ENCODE data around the gene DDX27.
A peak's percentile ranks its signal among the peaks of the same experiment; 100 is the strongest.

DDX27 gene

GRCh38 chr20:49248879-49249665 lies 29.9 kb downstream of the DDX27 start:
- no peak for DNase-seq

- DNase-seq, result no peak
Measured at GRCh38 chr20:49252556-49253350, 33.5 kb downstream of the DDX27 start.

DNA sequence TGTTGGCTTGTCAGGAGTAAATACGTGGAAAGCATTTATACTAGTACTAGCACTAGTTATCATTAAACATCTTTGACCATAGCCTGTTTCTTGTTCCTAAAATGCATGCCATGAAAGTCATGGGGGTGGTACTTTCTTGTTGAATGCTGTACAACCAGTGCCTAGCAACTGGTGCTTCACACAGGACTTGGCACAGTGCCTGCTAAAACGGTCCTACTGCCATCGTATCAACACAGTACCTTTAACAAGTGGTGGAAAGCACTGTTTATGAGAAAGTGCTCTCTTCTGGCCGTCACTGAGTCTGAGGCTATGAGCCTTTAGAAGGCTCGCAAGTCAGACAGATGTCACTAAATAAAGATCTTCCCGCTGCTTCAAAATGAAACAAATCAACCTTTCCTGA lies 37.0 kb downstream of the DDX27 start:
- DNase-seq, result no peak

DNA sequence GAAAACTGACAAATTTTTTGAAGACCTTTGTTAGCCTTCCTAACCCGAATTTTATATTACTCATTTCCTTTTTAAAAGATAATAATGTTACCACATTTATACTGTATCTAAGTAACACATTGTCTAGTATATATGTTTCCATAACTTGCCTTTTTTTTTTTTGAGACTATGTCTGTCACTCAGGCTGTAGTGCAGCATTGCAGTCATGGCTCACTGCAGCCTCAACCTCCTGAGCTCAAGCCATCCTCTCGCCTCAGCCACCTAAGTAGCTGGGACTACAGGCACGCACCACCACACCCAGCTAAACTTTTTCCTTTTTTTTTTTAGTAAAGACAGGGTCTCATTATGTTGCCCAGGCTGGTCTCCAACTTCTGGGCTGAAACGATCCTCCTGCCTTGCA lies 40.1 kb downstream of the DDX27 start:
- no peak for DNase-seq

GRCh38 chr20:49259799-49260198 lies 40.6 kb downstream of the DDX27 start:
- no peak for DNase-seq

- DNase-seq, result no peak
Measured at GRCh38 chr20:49260218-49260617, 41.0 kb downstream of the DDX27 start.

DNA sequence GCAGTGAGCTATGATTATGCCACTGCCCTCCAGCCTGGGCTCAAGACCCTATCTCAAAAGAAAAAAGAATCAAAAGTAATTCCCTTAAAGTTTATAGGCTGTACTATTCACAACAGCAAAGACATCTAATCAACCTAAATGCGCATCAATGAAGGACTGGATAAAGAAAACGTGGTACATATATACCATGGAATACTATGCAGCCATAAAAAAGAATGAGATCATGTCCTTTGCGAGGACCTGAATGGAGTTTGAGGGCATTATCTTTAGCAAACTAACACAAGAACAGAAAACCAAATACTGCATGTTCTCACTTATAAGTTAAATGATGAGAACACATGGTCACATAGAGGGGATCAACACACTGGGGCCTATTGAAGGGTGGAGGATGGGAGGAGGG lies 42.0 kb downstream of the DDX27 start:
- DNase-seq, result no peak

DNA sequence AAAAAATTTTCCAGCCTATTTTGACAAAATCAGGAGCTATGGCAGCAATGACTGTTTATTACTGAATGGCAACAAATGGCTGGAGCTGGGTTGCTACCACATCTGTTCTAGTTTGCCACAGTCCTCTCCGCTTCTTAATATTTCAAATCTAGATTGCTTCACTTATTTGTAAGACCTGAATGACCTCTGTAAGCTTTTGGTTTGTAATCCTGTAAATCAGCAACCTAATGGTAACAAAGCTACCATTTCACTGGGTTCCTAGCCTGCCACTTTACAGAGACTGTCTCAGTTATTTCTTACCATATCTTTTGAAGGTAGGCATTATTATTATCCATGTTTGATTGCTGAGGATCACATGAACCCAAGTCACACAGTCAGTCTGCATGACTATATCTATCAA lies 43.2 kb downstream of the DDX27 start:
- no peak for DNase-seq

GRCh38 chr20:49267327-49267726 lies 48.1 kb downstream of the DDX27 start:
- no peak for DNase-seq

GRCh38 chr20:49268600-49269365 lies 49.6 kb downstream of the DDX27 start:
- no peak for DNase-seq

GRCh38 chr20:49270177-49270576 lies 51.0 kb downstream of the DDX27 start:
- DNase-seq, result no peak

- no peak for DNase-seq
Measured at GRCh38 chr20:49270736-49271135, 51.5 kb downstream of the DDX27 start.

DNA sequence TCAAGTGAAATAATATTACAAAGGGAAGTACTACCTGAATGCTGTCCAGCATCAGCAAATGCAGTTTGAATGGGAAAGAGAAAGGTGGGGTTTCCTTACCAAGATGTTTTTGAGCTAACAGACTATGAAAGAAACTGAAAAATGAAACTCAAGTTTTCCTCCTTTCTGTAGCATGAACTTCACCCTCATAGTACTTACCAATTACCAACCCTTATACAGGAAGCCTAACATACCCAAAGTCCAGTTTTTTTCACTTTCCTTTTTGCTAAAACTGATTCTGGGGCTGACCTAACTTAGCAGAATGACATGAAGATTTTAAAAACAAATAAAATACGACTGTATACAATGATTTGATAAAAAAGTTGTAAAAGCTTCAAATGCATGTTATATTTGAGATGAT lies 53.4 kb downstream of the DDX27 start:
- DNase-seq, result no peak

DNA sequence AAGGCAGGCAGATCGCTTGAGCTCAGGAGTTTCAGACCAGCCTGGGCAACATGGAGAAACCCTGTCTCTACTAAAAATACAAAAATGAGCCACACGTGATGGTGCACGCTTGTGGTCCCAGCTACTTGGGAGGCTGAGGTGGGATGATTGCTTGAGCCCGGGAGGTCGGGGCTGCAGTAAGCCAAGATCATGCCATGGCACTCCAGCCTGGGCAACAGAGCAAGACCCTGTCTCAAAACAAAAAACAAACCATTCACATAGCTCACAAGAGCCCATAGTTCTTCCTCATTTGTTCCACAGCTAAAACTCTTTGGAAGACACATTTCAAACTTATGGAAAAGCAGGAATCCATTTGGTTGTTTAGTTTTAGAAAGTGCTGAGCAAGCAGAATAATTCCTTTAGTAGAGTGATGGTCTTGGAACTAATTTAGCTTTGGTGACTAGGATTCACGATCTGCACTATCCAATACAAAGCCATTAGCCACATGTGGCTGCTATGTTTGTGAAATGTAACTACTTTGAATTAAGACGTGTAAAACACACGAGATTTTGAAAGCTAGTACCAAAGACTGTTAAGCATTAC lies 54.6 kb downstream of the DDX27 start:
- DNase-seq, result no peak

DNA sequence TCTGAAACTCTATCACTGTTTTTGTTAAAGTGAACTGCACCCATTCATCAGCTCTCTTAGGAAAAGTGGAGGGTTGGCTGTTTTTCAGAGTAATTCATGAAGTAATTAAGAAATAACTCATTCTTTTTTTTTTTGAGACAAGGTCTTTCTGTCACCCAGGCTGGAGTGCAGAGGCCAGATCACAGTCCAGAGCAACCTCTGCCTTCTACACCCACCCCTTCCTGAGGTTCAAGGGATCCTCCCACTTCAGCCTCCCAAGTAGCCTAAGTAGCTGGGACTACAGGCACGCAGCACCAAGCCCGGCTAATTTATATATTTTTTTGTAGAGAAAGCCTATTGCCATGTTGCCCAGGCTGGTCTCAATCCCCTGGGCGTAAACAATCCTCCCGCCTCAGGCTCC lies 56.0 kb downstream of the DDX27 start:
- no peak for DNase-seq

- no peak for DNase-seq
Measured at GRCh38 chr20:49275636-49276035, 56.4 kb downstream of the DDX27 start.

DNA sequence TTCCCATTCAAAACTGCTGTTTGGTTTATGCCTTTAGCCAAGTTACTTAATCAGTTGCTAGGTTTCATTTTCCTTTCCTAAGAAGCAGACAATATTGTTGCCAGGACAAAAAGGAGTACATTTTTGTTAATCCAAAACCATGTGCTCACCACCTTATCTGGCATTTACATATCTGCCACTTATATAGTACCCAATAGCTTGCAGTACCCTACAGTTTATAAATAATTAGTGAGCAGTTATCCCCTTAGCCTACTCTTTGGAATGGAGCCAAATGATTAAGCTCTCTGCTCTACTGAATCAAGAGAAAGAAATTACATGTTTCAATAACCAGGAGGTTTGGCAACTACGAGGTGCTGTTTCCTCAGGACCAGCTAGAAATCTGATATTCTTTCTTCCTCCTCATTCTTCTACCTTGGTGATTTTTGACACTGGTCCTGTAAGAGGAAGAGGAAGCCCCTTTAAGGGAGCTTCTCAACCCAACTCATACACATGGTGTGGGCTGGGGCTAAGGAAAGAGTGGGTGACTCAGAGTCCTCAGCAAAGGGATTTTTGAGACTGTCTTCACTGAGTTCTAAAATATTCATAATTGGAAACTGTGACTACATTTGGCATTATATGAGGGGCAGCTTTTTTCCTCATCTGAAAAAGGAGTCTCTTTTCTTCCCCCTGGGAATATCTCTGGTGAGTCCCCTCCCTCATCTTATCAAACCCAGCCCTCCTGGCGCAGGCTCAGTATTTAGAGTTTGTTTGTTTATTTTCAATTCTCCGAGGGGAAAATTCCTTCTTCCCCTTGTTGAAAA lies 57.1 kb downstream of the DDX27 start:
- DNase-seq, result no peak

GRCh38 chr20:49276961-49277785 lies 58.0 kb downstream of the DDX27 start:
- DNase-seq, result no peak

- DNase-seq, result no peak
Measured at GRCh38 chr20:49277786-49278035, 58.5 kb downstream of the DDX27 start.

DNA sequence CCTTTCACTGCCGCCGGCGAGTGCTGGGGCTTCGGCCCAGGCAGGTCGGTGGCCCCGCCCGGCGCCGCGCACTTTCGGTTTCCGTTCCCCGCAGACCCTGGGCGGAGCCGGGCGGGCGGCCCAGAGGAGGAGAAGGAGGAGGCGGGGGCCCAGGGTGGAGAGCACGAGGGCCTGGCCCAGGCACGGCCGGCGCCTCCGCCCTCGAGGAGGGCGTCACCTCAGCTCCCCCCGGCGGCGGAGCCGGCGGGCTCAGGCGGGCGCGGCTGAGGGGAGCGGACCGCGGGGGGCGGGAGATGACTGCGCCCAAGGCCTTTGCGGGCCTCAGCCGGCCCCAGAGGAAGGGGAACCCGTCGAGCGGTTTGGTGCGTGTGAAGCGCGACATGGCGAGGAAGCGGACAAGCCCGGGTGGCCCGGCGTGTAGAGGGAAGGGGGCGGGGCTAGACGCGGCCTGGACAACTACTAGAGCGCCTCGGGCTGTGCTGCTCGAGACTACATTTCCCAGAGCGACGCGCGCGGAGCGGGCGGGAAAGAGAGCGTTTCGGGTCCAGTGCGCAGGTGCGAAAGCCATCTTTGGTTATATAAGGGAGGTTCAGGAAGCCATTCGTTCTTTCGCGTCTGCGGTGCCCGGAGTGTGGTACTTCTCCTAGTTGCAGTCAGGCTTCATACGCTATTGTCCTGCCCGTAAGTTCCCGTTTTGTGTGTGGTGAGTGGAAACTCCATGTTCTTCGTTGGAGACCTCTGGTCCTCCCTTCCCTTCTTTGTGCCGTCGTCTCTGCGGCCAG lies 59.0 kb downstream of the DDX27 start, which contains the start of gene ZNFX1:
TSS of gene ZNFX1 (minus strand) at position 22 of the 782 bp plus-strand sequence. CDS start 2,218 bp downstream, outside the sequence.
- peak; percentile 99 for DNase-seq
